Skeletal muscle cell (primary cell): ENCODE measurements around the gene PRRX2.
"Not testable (repeated sequence)": the region's sequence is repeated elsewhere in the genome, so short reads cannot be mapped to it uniquely, and the experiment has no call there.

Experiments
- DNase-seq: peaks from one replicate; pipeline ENCODE4 v3.0.0-alpha.2; 2010; ENCODE audit warnings: low read depth
- H3K4me3 ChIP-seq: 2 replicates; pipeline ENCODE4 v1.5.1; 2011; ENCODE audit warnings: low read depth, mild to moderate bottlenecking, control low read depth, low read length, moderate library complexity

The PRRX2 gene

GRCh38 chr9:129649726-129650679, 15.4 kb upstream of the PRRX2 start:
- no peak overlapping the region for H3K4me3 ChIP-seq
- DNase-seq = no peak

- no peak overlapping the region for H3K4me3 ChIP-seq
- no peak for DNase-seq
Measured at GRCh38 chr9:129650680-129651235, 14.7 kb upstream of the PRRX2 start.

- H3K4me3 ChIP-seq = no peak overlapping the region
- no peak for DNase-seq
Measured at GRCh38 chr9:129653823-129654553, 11.5 kb upstream of the PRRX2 start.

- no peak for DNase-seq
- no peak overlapping the region for H3K4me3 ChIP-seq
Measured at GRCh38 chr9:129654554-129655040, 10.8 kb upstream of the PRRX2 start.

GRCh38 chr9:129655154-129655553, 10.3 kb upstream of the PRRX2 start:
- no peak for DNase-seq
- H3K4me3 ChIP-seq = no peak overlapping the region

GRCh38 chr9:129655696-129656095, 9.8 kb upstream of the PRRX2 start:
- no peak for DNase-seq
- H3K4me3 ChIP-seq = no peak overlapping the region

- no peak overlapping the region for H3K4me3 ChIP-seq
- peak; percentile 42 for DNase-seq
Measured at GRCh38 chr9:129656795-129657390, 8.6 kb upstream of the PRRX2 start.

- H3K4me3 ChIP-seq = no peak overlapping the region
- no peak for DNase-seq
Measured at GRCh38 chr9:129661029-129661428, 4.4 kb upstream of the PRRX2 start.

- H3K4me3 ChIP-seq, DNase-seq: not testable (repeated sequence)
Measured at GRCh38 chr9:129662239-129662638, 3.2 kb upstream of the PRRX2 start.

- H3K4me3 ChIP-seq = peak overlapping the region; percentile 30
- DNase-seq = no peak
Measured at GRCh38 chr9:129664746-129665388, 580 bp upstream of the PRRX2 start.

GRCh38 chr9:129665814-129666520, 520 bp downstream of the PRRX2 start:
- DNase-seq = no peak
- H3K4me3 ChIP-seq = peak overlapping the region; percentile 24

GRCh38 chr9:129666575-129666974, 1.1 kb downstream of the PRRX2 start:
- peak overlapping the region; percentile 24 for H3K4me3 ChIP-seq
- DNase-seq = no peak

- H3K4me3 ChIP-seq = no peak overlapping the region
Measured at GRCh38 chr9:129667378-129667777, 1.9 kb downstream of the PRRX2 start.

GRCh38 chr9:129667850-129668249, 2.4 kb downstream of the PRRX2 start:
- no peak for DNase-seq
- no peak overlapping the region for H3K4me3 ChIP-seq

More at GRCh38 chr9:129667378-129667777, 1.9 kb downstream of the PRRX2 start:
- no peak for DNase-seq

GRCh38 chr9:129669141-129669718, 3.8 kb downstream of the PRRX2 start:
- peak; percentile 27 for DNase-seq
- H3K4me3 ChIP-seq = no peak overlapping the region

- no peak for DNase-seq
Measured at GRCh38 chr9:129669946-129670345, 4.5 kb downstream of the PRRX2 start.

GRCh38 chr9:129671065-129671464, 5.6 kb downstream of the PRRX2 start:
- DNase-seq = no peak
- H3K4me3 ChIP-seq = no peak overlapping the region

More at GRCh38 chr9:129669946-129670345, 4.5 kb downstream of the PRRX2 start:
- no peak overlapping the region for H3K4me3 ChIP-seq

GRCh38 chr9:129671519-129671918, 6.1 kb downstream of the PRRX2 start:
- DNase-seq = no peak
- no peak overlapping the region for H3K4me3 ChIP-seq
